HG02885 (cell line): ENCODE data around the gene AGTR2.
"Not testable (repeated sequence)": the region's sequence is repeated elsewhere in the genome, so short reads cannot be mapped to it uniquely, and the experiment has no call there.

Experiments
- ATAC-seq: cut with Tn5 transposase; IDR thresholded peaks from one replicate; pipeline ENCODE4 v1.9.1; 2021; ENCODE audit warnings: mild to moderate bottlenecking; ENCODE audit not compliant: unreplicated experiment, poor library complexity

Gene AGTR2, protein sequence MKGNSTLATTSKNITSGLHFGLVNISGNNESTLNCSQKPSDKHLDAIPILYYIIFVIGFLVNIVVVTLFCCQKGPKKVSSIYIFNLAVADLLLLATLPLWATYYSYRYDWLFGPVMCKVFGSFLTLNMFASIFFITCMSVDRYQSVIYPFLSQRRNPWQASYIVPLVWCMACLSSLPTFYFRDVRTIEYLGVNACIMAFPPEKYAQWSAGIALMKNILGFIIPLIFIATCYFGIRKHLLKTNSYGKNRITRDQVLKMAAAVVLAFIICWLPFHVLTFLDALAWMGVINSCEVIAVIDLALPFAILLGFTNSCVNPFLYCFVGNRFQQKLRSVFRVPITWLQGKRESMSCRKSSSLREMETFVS

DNA sequence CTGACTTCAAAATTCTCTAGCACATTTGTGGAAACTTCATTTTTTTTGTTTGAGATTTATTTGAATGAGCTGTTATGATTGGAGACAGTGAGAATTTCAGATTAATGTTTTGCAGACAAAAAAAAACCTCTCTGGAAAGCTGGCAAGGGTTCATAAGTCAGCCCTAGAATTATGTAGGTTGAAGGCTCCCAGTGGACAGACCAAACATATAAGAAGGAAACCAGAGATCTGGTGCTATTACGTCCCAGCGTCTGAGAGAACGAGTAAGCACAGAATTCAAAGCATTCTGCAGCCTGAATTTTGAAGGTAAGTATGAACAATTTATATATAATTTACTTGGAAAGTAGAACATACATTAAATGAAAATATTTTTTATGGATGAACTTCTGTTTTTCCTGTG lies at the start of gene AGTR2:
Gene AGTR2, plus strand, starts transcription at position 234 of the 400 bp plus-strand sequence. CDS start 1,537 bp downstream, outside the sequence.
- ATAC-seq = no peak

DNA sequence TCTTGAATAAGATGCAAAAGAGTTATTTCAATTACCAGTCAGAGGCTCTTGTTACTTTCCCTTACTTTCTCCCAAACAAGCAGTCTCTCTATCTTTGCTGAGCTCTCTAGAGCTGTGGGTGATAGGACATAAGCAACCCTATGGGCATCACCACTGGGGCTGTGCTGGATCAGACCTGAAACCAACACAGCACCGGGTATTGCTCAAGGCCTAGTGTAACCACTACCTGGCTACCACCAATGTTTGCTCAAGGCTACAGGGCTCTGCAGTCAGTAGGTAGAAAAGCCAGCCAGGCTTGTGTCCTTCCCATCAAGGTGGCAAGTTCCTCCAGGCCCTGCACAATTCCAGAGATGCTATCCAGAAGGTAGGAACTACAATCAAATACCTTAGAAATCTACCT lies 35.3 kb upstream of the AGTR2 start:
- ATAC-seq = no peak

GRCh38 chrX:116141270-116141669 lies 29.3 kb upstream of the AGTR2 start:
- not testable (repeated sequence) for ATAC-seq

- no peak for ATAC-seq
Measured at GRCh38 chrX:116142976-116143375, 27.6 kb upstream of the AGTR2 start.

GRCh38 chrX:116172976-116173375 lies 2.4 kb downstream of the AGTR2 start:
- ATAC-seq = no peak

DNA sequence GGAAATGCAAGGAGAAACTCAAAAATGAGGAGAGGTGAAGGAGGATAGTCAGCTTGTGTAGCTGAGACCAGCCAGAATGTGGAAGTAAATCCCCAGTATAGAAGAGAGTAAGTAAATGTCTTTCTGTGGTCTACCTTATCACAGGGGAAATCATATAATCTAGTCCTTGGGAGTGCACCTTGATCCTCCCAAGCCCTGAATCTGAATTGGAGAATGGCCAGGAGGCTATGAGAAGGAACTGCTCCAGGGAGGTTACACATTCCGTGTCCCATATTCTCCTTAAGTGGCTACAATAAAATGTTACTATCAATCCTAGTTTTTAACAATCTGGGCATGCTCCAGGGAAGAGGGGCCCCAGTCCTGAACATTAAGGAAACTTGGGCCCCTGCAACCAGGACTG lies 10.8 kb downstream of the AGTR2 start:
- no peak for ATAC-seq

- ATAC-seq = no peak
Measured at GRCh38 chrX:116185163-116185562, 14.6 kb downstream of the AGTR2 start.

DNA sequence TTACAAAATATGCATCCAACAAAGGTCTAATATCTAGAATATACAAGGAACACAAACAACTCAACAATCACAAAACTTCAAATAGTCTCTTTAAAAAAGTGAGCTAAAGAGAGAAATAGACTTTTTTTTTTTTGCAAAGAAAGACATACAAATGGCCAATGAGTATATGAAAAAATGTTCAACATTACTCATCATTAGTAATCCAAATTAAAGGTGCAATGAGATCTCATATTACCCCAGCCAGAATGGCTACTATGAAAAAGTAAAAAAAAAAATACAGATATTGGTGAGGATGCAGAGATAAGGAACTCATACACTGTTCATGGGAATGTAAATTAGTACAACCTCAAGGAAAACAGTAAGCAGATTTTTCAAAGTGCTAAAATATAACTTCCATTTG lies 24.1 kb downstream of the AGTR2 start:
- ATAC-seq = no peak

DNA sequence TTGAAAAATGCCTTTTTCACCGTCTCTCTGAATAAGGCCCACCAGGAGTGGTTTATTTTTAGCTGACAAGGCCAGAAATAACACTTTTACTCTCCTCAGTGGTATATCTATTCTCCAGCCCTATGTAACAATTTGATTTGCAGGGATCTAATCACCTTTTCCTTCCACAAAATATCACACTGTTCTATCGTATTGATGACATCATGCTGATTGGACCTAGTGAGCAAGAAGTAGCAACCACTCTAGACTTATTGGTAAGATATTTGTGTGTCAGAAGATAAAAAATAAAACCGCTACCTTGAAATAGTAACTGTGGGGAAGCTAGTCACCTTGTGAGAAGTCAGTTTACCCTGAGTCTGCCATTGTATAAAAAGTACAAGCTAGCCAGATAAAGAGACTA lies 27.7 kb downstream of the AGTR2 start:
- ATAC-seq = no peak

DNA sequence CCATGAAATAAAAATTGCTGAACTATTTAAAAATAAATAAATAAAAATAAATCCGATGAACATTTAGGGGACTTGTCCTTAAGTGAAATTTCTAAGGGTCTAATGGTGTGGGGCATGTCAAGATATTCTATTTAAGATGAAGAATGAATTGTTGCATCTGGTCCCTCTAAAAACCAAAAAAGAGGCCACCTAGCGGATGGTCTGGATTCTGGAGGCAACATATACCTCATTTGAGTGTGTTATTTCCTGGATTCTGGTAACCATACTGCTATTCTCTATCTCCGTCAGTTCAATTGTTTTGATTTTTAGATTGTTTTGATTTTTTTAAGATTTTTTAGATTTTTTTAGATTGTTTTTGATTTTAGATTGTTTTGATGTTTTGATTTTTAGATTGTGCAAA lies 28.3 kb downstream of the AGTR2 start:
- ATAC-seq = no peak

GRCh38 chrX:116204932-116205331 lies 34.4 kb downstream of the AGTR2 start:
- ATAC-seq = peak; percentile 56

GRCh38 chrX:116213262-116213661 lies 42.7 kb downstream of the AGTR2 start:
- no peak for ATAC-seq

GRCh38 chrX:116217080-116217479 lies 46.5 kb downstream of the AGTR2 start:
- not testable (repeated sequence) for ATAC-seq
